PC-9 (cell line): ENCODE data around the gene UNC93A.

Experiments
- EZH2 ChIP-seq: fragments of 200-600 bp; sonication (generic); IDR thresholded peaks from 2 replicates; pipeline ENCODE4 v1.8.0; 2017; ENCODE audit warnings: antibody characterized with exemption, low read depth
- TF ChIP-seq, protein P1 (sequence below): fragments of 200-600 bp; sonication (generic); conservative IDR thresholded peaks from 2 replicates; pipeline ENCODE4 v1.6.1; 2017; ENCODE audit warnings: mixed run types, antibody characterized with exemption, mild to moderate bottlenecking, moderate library complexity

DNA sequence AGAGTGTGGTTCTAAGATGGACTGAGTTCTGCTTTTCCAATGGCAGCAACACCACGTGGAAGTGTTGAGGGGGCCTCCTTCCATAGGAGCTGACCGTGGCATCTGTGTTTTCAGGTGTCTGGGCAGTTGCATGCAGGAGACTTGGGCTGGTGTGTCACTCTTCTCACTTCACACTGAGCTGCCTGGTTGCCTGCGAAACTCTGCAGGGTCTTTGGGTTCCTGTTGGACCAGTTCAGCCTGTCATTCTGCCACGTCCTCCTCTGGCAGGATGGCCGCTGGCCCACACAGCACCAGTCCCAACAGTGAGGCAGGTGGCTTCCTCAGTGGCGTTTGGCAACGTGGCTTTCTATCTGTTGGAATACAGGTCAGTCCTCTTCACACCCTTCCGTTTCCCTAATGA is 16.1 kb upstream of the UNC93A start:
- TF ChIP-seq, protein P1, sequence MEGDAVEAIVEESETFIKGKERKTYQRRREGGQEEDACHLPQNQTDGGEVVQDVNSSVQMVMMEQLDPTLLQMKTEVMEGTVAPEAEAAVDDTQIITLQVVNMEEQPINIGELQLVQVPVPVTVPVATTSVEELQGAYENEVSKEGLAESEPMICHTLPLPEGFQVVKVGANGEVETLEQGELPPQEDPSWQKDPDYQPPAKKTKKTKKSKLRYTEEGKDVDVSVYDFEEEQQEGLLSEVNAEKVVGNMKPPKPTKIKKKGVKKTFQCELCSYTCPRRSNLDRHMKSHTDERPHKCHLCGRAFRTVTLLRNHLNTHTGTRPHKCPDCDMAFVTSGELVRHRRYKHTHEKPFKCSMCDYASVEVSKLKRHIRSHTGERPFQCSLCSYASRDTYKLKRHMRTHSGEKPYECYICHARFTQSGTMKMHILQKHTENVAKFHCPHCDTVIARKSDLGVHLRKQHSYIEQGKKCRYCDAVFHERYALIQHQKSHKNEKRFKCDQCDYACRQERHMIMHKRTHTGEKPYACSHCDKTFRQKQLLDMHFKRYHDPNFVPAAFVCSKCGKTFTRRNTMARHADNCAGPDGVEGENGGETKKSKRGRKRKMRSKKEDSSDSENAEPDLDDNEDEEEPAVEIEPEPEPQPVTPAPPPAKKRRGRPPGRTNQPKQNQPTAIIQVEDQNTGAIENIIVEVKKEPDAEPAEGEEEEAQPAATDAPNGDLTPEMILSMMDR: no peak
- no peak for TF ChIP-seq EZH2
